GM19397 (cell line): Measurements from ENCODE around the gene SNX10.
"Not testable (repeated sequence)": the region's sequence is repeated elsewhere in the genome, so short reads cannot be mapped to it uniquely, and the experiment has no call there.

ENCODE experiments used
- ATAC-seq: cut with Tn5 transposase; IDR thresholded peaks from one replicate; pipeline ENCODE4 v1.9.1; 2021; ENCODE audit warnings: mild to moderate bottlenecking, moderate library complexity; ENCODE audit not compliant: unreplicated experiment

Gene SNX10, protein sequence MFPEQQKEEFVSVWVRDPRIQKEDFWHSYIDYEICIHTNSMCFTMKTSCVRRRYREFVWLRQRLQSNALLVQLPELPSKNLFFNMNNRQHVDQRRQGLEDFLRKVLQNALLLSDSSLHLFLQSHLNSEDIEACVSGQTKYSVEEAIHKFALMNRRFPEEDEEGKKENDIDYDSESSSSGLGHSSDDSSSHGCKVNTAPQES

DNA sequence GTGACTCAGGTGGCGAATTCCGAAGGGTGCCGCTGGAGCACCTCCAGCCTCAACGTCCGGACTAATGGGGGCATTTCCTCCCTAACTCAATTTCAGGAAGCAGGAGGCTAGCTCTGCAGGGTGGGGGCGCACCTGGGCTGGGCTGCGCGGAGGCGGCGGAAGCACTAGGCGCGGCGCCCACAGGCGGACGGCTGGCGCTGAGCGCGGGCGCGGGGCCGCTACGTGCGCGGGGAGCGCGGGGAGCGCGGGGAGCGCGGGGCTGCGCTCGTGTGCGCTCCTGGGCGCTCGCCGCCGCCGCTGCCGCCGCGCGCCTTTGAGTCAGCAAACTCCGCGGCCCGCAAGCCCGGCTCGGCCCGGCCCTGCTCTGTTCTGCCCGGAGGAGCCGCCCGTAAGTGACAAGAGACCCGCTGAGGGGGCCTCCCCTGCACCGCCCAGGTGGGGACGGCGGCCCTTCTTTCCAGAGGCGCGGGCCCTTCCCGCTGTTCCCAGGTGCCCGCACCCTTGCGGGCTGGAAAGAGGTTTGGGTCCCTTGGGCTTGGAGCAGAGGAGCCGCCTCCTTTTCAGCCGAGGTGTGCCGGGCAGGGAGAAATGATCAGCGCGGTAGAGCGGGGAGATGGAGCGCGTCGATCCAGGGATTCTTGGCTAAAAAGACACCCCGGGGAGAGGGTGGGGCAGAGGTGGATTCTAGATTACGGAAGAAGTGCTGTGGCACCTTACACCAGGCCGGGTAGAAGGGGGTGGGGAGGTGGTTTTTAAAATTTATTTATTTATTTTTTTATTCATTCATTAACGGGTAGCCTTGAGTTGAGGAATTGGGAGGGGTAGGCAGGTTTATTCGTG is at the start of gene SNX10:
SNX10 (plus strand) TSS at position 164 of the 840 bp plus-strand sequence. CDS start 54,581 bp downstream, outside the sequence.
- ATAC-seq: peak; percentile 73

DNA sequence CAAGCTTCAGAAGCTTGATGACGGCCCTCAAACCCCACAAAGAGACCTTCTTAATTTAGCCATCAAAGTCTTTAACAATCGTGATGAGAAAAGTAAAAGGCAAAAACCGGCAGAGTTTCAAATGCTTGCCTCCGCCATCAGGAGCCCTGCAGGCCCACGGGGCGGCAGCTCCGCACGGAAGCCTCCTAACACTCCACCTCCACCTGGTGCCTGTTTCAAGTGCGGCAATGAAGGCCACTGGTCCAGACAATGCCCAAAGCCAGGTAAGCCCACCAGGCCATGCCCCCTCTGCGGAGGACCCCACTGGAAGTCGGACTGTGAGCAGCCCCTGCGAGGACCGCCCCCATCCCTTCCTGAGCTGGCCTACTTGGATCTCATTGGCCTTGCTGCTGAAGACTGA is 46.5 kb upstream of the SNX10 start:
- ATAC-seq: no peak

- ATAC-seq: no peak
Observed at GRCh38 chr7:26250239-26250638, 41.4 kb upstream of the SNX10 start.

DNA sequence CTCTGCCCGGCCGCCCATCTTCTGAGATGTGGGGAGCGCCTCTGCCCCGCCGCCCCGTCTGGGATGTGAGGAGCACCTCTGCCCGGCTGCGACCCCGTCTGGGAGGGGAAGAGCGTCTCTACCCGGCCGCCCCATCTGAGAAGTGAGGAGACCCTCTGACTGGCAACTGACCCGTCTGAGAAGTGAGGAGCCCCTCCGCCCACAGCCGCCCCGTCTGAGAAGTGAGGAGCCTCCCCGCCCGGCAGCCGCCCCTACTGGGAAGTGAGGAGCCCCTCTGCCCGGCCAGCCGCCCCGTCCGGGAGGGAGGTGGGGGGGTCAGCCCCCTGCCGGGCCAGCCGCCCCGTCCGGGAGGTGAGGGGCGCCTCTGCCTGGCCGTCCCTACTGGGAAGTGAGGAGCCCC is 29.8 kb upstream of the SNX10 start:
- not testable (repeated sequence) for ATAC-seq

- no peak for ATAC-seq
Observed at GRCh38 chr7:26265065-26265464, 26.6 kb upstream of the SNX10 start.

- ATAC-seq: no peak
Observed at GRCh38 chr7:26265499-26266075, 26.1 kb upstream of the SNX10 start.

- no peak for ATAC-seq
Observed at GRCh38 chr7:26267601-26268166, 24.0 kb upstream of the SNX10 start.

DNA sequence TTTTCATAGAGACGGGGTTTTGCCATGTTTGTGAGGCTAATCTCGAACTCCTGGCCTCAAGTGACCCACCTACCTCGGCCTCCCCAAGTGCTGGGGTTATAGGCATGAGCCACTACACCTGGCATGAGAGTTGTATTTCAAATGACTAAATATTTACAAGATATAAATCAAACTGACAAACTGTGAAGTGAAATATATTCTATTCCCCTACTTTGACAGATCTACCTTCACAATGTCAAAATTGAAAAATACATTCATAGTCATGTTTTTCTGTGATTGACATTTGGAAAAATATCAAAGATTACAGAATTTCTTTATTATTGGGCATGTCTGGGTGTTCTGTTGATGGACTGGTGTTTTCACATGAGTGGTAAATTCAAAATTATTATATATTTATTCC is 16.4 kb upstream of the SNX10 start:
- ATAC-seq: no peak

DNA sequence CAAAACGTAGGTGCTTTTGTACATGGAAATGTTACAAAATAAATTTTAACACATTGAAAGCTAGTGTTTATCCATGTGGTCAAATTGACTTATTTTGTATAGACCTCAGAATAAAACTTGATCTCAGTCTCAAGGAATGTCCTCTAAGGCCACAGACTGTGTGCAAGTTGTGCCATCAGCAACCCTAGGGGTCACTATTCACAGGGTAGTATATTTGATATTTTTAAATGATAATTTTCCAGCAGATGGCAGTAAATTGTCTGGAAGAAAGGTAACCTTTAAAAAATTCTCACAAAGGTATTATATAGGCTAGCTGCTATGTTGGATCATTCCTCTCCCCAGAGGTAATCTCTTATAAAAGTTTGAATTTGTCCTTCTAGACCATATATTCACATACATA is 12.9 kb upstream of the SNX10 start:
- ATAC-seq: no peak

DNA sequence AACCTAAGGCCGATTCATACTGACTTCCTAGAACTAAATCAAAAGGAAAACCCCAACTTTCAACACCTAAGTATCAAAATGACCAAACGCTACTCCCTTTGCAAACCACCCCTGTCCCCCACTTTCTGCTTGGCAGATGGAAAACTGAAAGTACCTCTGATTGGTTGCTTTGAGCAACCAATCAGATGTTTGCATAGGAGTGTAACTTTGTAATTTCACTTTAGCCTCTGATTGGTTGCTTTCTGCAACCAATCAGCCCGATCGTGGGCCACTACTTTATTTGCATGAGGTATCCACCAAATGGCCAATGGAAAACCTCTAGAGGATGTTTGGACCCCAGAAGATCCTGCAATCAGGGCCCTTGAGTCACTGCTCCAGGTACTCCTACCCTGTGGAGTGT is 12.3 kb upstream of the SNX10 start:
- no peak for ATAC-seq

DNA sequence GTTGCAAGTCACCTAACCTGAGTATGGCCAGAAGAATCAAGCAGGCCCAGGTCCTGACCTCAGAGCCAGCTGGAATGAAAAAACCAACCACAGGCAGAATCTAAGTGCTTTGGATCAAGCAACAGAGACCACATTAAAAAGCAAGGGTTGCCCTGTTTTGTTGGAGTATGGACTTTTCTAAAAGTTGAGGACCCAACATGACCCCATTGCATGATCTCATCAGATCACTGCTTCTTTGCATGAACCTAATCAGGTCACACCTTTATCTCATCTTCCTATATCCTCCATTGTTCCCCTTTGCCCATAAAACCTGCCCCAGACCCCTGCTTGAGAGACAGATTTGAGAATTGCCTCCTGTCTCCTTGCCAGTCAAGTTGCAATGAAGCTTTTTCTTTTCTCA is 11.6 kb upstream of the SNX10 start:
- ATAC-seq: no peak

DNA sequence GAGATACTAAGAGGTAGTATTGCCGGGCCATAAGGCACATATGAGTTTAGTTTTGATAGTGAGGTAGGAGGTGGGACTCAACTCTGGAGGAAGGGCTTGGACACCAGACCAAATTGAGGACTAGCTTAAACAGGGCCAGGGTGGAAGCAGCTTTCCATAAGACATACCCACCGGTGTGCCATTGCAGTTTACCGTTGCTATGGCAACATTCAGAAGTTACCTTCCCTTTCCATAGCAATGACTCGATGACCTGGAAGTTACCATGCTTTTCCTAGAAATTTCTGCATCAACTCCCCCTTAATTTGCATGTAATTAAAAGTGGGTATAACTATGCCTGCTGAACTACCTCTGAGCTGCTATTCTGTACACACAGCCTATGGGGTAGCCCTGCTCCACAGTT is 10.9 kb upstream of the SNX10 start:
- ATAC-seq: no peak

GRCh38 chr7:26284477-26284876 is 7.2 kb upstream of the SNX10 start:
- ATAC-seq: no peak

GRCh38 chr7:26284995-26285632 is 6.5 kb upstream of the SNX10 start:
- no peak for ATAC-seq

- no peak for ATAC-seq
Observed at GRCh38 chr7:26286157-26286556, 5.5 kb upstream of the SNX10 start.

GRCh38 chr7:26288126-26288525 is 3.5 kb upstream of the SNX10 start:
- not testable (repeated sequence) for ATAC-seq

GRCh38 chr7:26291251-26291650 is 411 bp upstream of the SNX10 start:
- ATAC-seq: no peak

GRCh38 chr7:26292768-26293560 is 1.3 kb downstream of the SNX10 start:
- ATAC-seq: no peak

DNA sequence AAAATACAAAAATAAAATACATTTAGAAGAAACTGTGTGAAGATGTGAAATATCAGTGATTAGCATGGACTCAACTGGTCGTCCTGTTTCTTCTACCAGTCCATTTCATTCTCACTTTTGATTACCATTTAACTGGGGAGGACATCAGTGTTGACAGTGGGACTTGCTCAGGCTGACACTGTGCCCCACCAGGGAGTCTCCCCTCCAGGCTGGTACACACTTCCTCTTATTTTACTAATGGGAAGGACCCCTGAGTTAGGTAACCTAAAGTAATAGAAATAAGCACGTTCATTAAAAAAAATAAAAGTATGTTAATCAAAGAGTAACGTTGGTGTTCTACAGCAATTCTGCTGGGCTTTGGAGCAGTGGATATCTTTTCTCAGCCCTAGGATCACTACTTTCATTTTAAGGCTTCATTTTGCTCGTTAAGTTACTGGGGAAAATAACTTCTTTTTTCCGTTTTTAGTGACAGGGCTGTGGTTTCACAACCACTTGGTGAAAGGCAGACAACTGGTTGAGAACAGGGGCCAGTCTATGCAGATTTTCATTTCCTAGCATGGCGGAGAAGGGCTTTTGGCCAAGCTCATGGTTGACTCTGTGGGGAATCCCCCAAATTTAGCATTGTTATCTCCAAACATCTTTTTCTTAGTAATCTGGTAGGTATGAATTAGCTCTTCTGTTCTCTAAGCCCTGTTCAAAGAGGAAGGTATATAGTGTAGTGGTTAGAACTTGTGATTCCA is 2.1 kb downstream of the SNX10 start:
- ATAC-seq: peak; percentile 62

DNA sequence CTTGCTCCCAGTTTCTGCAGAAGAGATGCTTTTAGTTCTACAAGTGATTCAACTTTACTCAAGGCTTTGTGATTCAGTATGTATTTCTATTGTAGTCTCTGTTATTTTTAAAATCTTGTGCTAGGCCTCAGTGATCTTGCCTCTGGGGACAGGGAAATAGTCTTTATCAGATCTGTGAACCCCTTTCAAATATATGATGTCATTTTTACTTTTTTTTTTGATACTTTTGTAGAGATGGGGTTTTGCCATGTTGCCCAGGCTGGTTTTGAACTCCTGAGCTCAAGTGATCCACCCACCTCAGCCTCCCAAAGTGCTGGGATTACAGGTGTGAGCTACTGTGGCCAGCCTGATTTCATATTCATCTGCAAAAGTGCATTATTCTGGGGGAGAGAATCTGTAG is 3.4 kb downstream of the SNX10 start:
- no peak for ATAC-seq
